Naive thymus-derived CD4-positive, alpha-beta T cell (primary cell): ENCODE data around the gene TOP2A. TPM values are rescaled to one million over a fixed set of nuclear protein-coding genes. Genes with fewer than 3 reads are reported as not detected.
A peak's percentile ranks its signal among the peaks of the same experiment; 100 is the strongest.

Source experiments
- ATAC-seq: fragments of 150-1000 bp; cut with Tn5 transposase; 2 replicates; pipeline ENCODE4 v1.10.0; 2021; ENCODE audit warnings: mild to moderate bottlenecking, moderate library complexity
- CTCF ChIA-PET: fragments of 350-600 bp; sonication (Branson Sonifier 250); formaldehyde crosslinking; loops from one replicate; lab custom pipeline; 2021; ENCODE audit warnings: antibody characterized with exemption; lab: Charles Lee
- POLR2A ChIA-PET: fragments of 350-600 bp; sonication (Branson Sonifier 250); formaldehyde crosslinking; loops from one replicate; lab custom pipeline; 2021; ENCODE audit warnings: antibody characterized with exemption, inconsistent platforms; lab: Charles Lee
- DNase-seq, 9 donors: peaks; one replicate each; pipeline versions ENCODE4 v3.0.0 to v3.0.0-alpha.2; 2020 to 2022; ENCODE audit warnings: mixed read lengths in 1 of 9
- H3K27ac ChIP-seq: one replicate; pipeline ENCODE4 v1.7.0; 2013; ENCODE audit warnings: mild to moderate bottlenecking, low read depth, low read length, moderate library complexity
- H3K27me3 ChIP-seq, 2 donors: one replicate each; pipeline ENCODE4 v1.7.0; 2013; ENCODE audit warnings: low read length in 2 of 2, mild to moderate bottlenecking in 2 of 2, moderate library complexity in 2 of 2; ENCODE audit not compliant: control insufficient read depth in 2 of 2, insufficient read depth in 2 of 2
- H3K36me3 ChIP-seq, 3 experiments: 1 replicate in 2 of 3; 2 replicates in 1 of 3; pipeline ENCODE4 v1.7.0; 2013; ENCODE audit warnings: low read length in 3 of 3, mild to moderate bottlenecking in 3 of 3, moderate library complexity in 1 of 3; ENCODE audit not compliant: insufficient read depth in 3 of 3, control insufficient read depth in 2 of 3
- H3K4me1 ChIP-seq, 2 donors: one replicate each; pipeline ENCODE4 v1.7.0; 2013; ENCODE audit warnings: low read length in 2 of 2, mild to moderate bottlenecking in 2 of 2, moderate library complexity in 1 of 2; ENCODE audit not compliant: control insufficient read depth in 2 of 2, insufficient read depth in 2 of 2
- H3K4me3 ChIP-seq: 2 replicates; pipeline ENCODE4 v1.7.0; 2013; ENCODE audit warnings: mild to moderate bottlenecking, low read length
- H3K9me3 ChIP-seq, 3 experiments: 1 replicate in 2 of 3; 2 replicates in 1 of 3; pipeline ENCODE4 v1.7.0; 2013; ENCODE audit warnings: low read length in 3 of 3; ENCODE audit not compliant: control insufficient read depth in 2 of 3
- H3K27ac Mint-ChIP-seq, 9 donors: one replicate each; pipeline ENCODE4 v1.8.0; 2020 to 2022; ENCODE audit warnings: mixed read lengths in 9 of 9, mild to moderate bottlenecking in 8 of 9, moderate library complexity in 5 of 9, inconsistent platforms in 2 of 9
- H3K27me3 Mint-ChIP-seq, 5 donors: one replicate each; pipeline ENCODE4 v1.8.0; 2021 to 2022; ENCODE audit warnings: mixed read lengths in 5 of 5, mild to moderate bottlenecking in 1 of 5
- H3K36me3 Mint-ChIP-seq, 5 donors: one replicate each; pipeline ENCODE4 v1.8.0; 2020 to 2022; ENCODE audit warnings: mixed read lengths in 5 of 5, mild to moderate bottlenecking in 3 of 5, inconsistent platforms in 1 of 5
- H3K4me1 Mint-ChIP-seq, 7 donors: one replicate each; pipeline ENCODE4 v1.8.0; 2020 to 2022; ENCODE audit warnings: mixed read lengths in 7 of 7, mild to moderate bottlenecking in 3 of 7, inconsistent platforms in 1 of 7
- H3K4me3 Mint-ChIP-seq, 10 donors: one replicate each; pipeline ENCODE4 v1.8.0; 2020 to 2022; ENCODE audit warnings: mild to moderate bottlenecking in 10 of 10, mixed read lengths in 10 of 10, moderate library complexity in 6 of 10, inconsistent platforms in 2 of 10
- H3K9me3 Mint-ChIP-seq, 11 donors: one replicate each; pipeline ENCODE4 v1.8.0; 2020 to 2022; ENCODE audit warnings: mixed read lengths in 11 of 11, mild to moderate bottlenecking in 4 of 11, inconsistent platforms in 1 of 11, moderate library complexity in 1 of 11
- intact Hi-C, 2 donors: fragments of 100-400 bp; cut with micrococcal nuclease; formaldehyde crosslinking; loops; one replicate each; pipeline ENCODE4 v1.15.1; 2023
- polyA plus RNA-seq, 2 donors: library from polyadenylated mRNA; unstranded; fragments of 300-500 nt; fragmentation: Illumina TruSeq; gene quantifications; one replicate each; pipeline ENCODE4 v1.2.3, GENCODE V29; 2021
- total RNA-seq, 6 experiments: library from RNA in 5 of 6; stranded (reverse) in 5 of 6; gene quantifications; 1 replicate in 5 of 6; 2 replicates in 1 of 6; pipeline ENCODE4 v1.2.3 and lab custom pipeline; 2021 to 2026

TOP2A gene
- total and polyA plus RNA-seq, 7 experiments from 2014 or later = 0.54 to 273 (median 1.2) TPM; not detected in 2

- H3K27ac Mint-ChIP-seq = peak overlapping the region in 6 of 9 donors; percentile 29 to 63 (median 50)
- intact Hi-C loops = no loop called here
- H3K4me3 Mint-ChIP-seq = no peak overlapping the region
- peak; percentile 13 for ATAC-seq
- Histone ChIP-seq H3K4me1 (peaks cover 6% of the 10 kb centered on the region in 2 donors), H3K27me3 (no peaks in the 10 kb centered on the region), H3K9me3 (no peaks in the 10 kb centered on the region), H3K36me3 (peaks cover 2 to 73% (median 4%) of the 10 kb centered on the region in 3 experiments), H3K4me3 (no peak overlapping the region), H3K27ac (no peak overlapping the region)
- CTCF ChIA-PET = interaction anchor here (1.1 to 11.9 kb wide), 8 partner anchors 9 to 58 kb away, joined by 3 to 233 read pairs (median 8); no protein-coding TSS in a partner anchor
- H3K27me3 Mint-ChIP-seq = no peaks in the 10 kb centered on the region
- peaks cover 6 to 16% (median 7%) of the 10 kb centered on the region in 5 donors for H3K36me3 Mint-ChIP-seq
- POLR2A ChIA-PET = interaction anchor here (0.7 to 3.9 kb wide), 6 partner anchors 21 to 1335 kb away, joined by 3 to 35 read pairs (median 8); partner anchors contain the start of gene RARA
- H3K9me3 Mint-ChIP-seq = no peaks in the 10 kb centered on the region
- no peak for DNase-seq
- H3K4me1 Mint-ChIP-seq = peaks cover 7 to 31% (median 20%) of the 10 kb centered on the region in 7 donors
These were observed 64.8 kb downstream of the TOP2A start for GRCh38 chr17:40352779-40353394.

GRCh38 chr17:40352237-40352778, 65.4 kb downstream of the TOP2A start:
- Histone ChIP-seq H3K27me3 (no peaks in the 10 kb centered on the region), H3K4me1 (peaks cover 11% of the 10 kb centered on the region in 2 donors), H3K9me3 (no peaks in the 10 kb centered on the region), H3K27ac (no peak overlapping the region), H3K4me3 (no peak overlapping the region), H3K36me3 (peaks cover 2 to 73% (median 4%) of the 10 kb centered on the region in 3 experiments)
- ChIA-PET CTCF (interaction anchor here (0.7 to 11.9 kb wide), 9 partner anchors 9 to 57 kb away, joined by 3 to 233 read pairs (median 6); no protein-coding TSS in a partner anchor), POLR2A (interaction anchor here (0.6 to 3.9 kb wide), 9 partner anchors 12 to 1371 kb away, joined by 3 to 35 read pairs (median 4); partner anchors contain the start of gene RARA)
- H3K36me3 Mint-ChIP-seq = peaks cover 6 to 16% (median 7%) of the 10 kb centered on the region in 5 donors
- peak overlapping the region in 6 of 9 donors; percentile 29 to 63 (median 46) for H3K27ac Mint-ChIP-seq
- no peaks in the 10 kb centered on the region for H3K27me3 Mint-ChIP-seq
- DNase-seq (no peak), ATAC-seq (no peak)
- intact Hi-C loops = no loop called here
- H3K9me3 Mint-ChIP-seq = no peaks in the 10 kb centered on the region
- no peak overlapping the region for H3K4me3 Mint-ChIP-seq
- H3K4me1 Mint-ChIP-seq = peaks cover 7 to 37% (median 26%) of the 10 kb centered on the region in 7 donors

- peaks cover 6 to 17% (median 7%) of the 10 kb centered on the region in 5 donors for H3K36me3 Mint-ChIP-seq
- ChIA-PET POLR2A (interaction anchor here (0.6 to 3.9 kb wide), 8 partner anchors 11 to 1370 kb away, joined by 3 to 35 read pairs (median 4); partner anchors contain the start of gene RARA), CTCF (interaction anchor here (0.7 to 11.9 kb wide), 12 partner anchors 8 to 58 kb away, joined by 3 to 233 read pairs (median 4); no protein-coding TSS in a partner anchor)
- intact Hi-C loops = no loop called here
- Histone ChIP-seq H3K4me1 (peaks cover 15 to 18% of the 10 kb centered on the region in 2 donors), H3K9me3 (no peaks in the 10 kb centered on the region), H3K27me3 (no peaks in the 10 kb centered on the region), H3K27ac (no peak overlapping the region), H3K36me3 (peaks cover 2 to 73% (median 4%) of the 10 kb centered on the region in 3 experiments), H3K4me3 (no peak overlapping the region)
- peaks cover 12 to 44% (median 33%) of the 10 kb centered on the region in 7 donors for H3K4me1 Mint-ChIP-seq
- no peak overlapping the region for H3K4me3 Mint-ChIP-seq
- H3K27me3 Mint-ChIP-seq = no peaks in the 10 kb centered on the region
- DNase-seq = no peak
- ATAC-seq = no peak
- no peaks in the 10 kb centered on the region for H3K9me3 Mint-ChIP-seq
- peak overlapping the region in 4 of 9 donors; percentile 38 to 74 (median 46) for H3K27ac Mint-ChIP-seq
These were observed 66.1 kb downstream of the TOP2A start for GRCh38 chr17:40351359-40352236.

GRCh38 chr17:40350689-40351358, 66.9 kb downstream of the TOP2A start:
- intact Hi-C loops = no loop called here
- Histone ChIP-seq H3K36me3 (peaks cover 2 to 65% (median 4%) of the 10 kb centered on the region in 3 experiments), H3K4me1 (peaks cover 20 to 23% of the 10 kb centered on the region in 2 donors), H3K27ac (no peak overlapping the region), H3K9me3 (no peaks in the 10 kb centered on the region), H3K27me3 (no peaks in the 10 kb centered on the region), H3K4me3 (no peak overlapping the region)
- no peak for ATAC-seq
- H3K27me3 Mint-ChIP-seq = no peaks in the 10 kb centered on the region
- no peak for DNase-seq
- H3K36me3 Mint-ChIP-seq = peaks cover 6 to 17% (median 7%) of the 10 kb centered on the region in 5 donors
- ChIA-PET CTCF (interaction anchor here (0.8 to 11.9 kb wide), 6 partner anchors 25 to 57 kb away, joined by 3 to 233 read pairs (median 6); no protein-coding TSS in a partner anchor), POLR2A (interaction anchor here (0.7 to 3.1 kb wide), 5 partner anchors 10 to 43 kb away, joined by 3 to 15 read pairs (median 4); partner anchors contain the start of gene RARA)
- H3K27ac Mint-ChIP-seq = no peak overlapping the region
- H3K9me3 Mint-ChIP-seq = no peaks in the 10 kb centered on the region
- no peak overlapping the region for H3K4me3 Mint-ChIP-seq
- H3K4me1 Mint-ChIP-seq = peaks cover 12 to 52% (median 40%) of the 10 kb centered on the region in 7 donors

GRCh38 chr17:40349895-40350688, 67.6 kb downstream of the TOP2A start:
- Histone ChIP-seq H3K4me3 (no peak overlapping the region), H3K27ac (no peak overlapping the region), H3K4me1 (peaks cover 27 to 31% of the 10 kb centered on the region in 2 donors), H3K27me3 (no peaks in the 10 kb centered on the region), H3K9me3 (no peaks in the 10 kb centered on the region), H3K36me3 (peaks cover 2 to 58% (median 4%) of the 10 kb centered on the region in 3 experiments)
- Mint-ChIP-seq H3K27me3 (no peaks in the 10 kb centered on the region), H3K4me1 (peaks cover 12 to 59% (median 41%) of the 10 kb centered on the region in 7 donors), H3K9me3 (no peaks in the 10 kb centered on the region), H3K27ac (peak overlapping the region in 7 of 9 donors; percentile 25 to 90 (median 51)), H3K4me3 (no peak overlapping the region), H3K36me3 (peaks cover 6 to 16% (median 7%) of the 10 kb centered on the region in 5 donors)
- POLR2A ChIA-PET = no interaction called here
- ATAC-seq (no peak), DNase-seq (no peak)
- intact Hi-C loops = no loop called here
- CTCF ChIA-PET = interaction anchor here (11.9 kb wide), 1 partner anchor 45 kb away, joined by 233 read pairs; no protein-coding TSS in a partner anchor
